Measurements from ENCODE around the gene RALA.

The RALA gene

GRCh38 chr7:39613577-39613976 is 9.8 kb upstream of the RALA start:
- DNase-seq (ENCODE audit: low spot score) = no peak

DNA sequence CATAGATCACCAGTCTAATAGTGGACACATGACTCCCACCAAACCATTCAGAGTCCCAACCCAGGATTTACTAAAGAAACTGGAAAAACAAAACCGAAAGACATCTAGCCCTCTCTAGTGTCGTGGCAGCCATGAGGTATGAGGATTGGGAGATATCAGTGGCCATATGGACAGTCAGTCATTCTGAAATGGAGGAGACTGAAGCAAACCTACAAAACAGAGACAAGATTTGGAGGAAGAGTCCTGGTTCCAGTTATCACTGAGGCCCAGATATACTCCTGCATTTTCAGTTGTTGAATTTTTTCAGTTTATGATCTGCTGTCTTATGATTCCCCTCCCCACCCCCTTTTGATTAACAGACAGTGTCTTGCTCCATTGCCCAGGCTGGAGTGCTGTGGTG is 9.1 kb upstream of the RALA start:
- DNase-seq (ENCODE audit: low spot score) = no peak

GRCh38 chr7:39615350-39615975 is 7.9 kb upstream of the RALA start:
- no peak for DNase-seq (ENCODE audit: low spot score)

- no peak for DNase-seq (ENCODE audit: low spot score)
These were observed 7.2 kb upstream of the RALA start for GRCh38 chr7:39616138-39616537.

- DNase-seq (ENCODE audit: low spot score) = no peak
These were observed 6.4 kb upstream of the RALA start for GRCh38 chr7:39617005-39617404.

- no peak for DNase-seq (ENCODE audit: low spot score)
These were observed 4.5 kb upstream of the RALA start for GRCh38 chr7:39618868-39619267.

DNA sequence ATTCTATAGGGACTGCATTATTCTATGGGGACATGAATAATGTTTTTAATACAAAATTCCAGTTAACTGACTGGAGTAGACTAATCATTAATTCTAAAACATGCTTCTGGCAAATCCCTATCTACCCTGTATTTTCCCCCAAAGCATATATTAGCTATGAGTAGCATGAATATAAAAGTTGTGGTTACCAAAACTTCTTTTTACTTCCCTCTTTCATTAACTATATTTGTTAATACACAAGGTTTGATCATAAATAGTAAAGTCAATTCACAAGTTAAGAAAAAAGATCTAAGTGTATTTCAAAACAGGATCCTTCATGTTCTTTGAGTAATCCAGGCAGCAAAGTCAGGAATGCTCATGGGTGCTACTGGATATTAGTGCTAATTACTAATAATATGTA is 2.9 kb upstream of the RALA start:
- no peak for DNase-seq (ENCODE audit: low spot score)

DNA sequence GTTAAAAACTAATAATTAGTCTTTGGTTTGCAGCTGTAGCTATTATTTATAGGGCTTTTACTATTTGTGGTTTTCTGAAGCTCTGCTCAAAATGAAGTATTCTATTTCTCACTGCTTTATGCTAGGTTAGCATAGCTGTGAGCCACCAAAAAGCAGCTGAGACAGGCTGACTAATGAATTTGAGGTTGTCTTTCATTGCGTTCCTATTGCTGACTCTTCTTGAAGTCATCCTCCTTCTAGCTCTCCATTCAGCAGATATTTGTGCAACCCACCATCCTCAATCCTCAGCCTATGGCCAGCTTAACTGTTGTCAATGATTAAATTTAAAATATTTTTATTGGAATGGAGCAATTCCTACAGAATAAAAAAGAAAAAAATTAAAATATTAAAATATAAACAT is 2.1 kb upstream of the RALA start:
- no peak for DNase-seq (ENCODE audit: low spot score)

GRCh38 chr7:39621784-39622411 is 1.5 kb upstream of the RALA start:
- no peak for DNase-seq (ENCODE audit: low spot score)

GRCh38 chr7:39622609-39623008 is 763 bp upstream of the RALA start:
- DNase-seq (ENCODE audit: low spot score) = no peak

- no peak for DNase-seq (ENCODE audit: low spot score)
These were observed 515 bp downstream of the RALA start for GRCh38 chr7:39623732-39624441.

DNA sequence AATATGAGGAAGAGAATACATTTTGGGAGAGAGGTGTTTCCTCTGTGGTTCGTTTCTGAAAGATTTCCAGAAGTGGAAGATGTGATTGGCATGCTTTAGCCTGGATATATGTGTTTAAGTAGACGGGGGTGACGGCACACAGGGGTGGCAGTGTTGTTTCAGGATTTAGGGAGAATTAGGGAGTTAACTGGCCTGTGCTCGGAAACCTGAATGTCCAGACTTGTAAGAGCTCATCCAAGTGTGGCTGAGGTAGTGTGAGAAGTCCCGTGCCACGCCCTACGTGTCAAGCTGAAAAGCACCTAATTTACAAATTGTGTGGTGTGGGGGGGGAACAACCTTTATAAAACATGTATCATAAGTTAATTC is 1.1 kb downstream of the RALA start:
- no peak for DNase-seq (ENCODE audit: low spot score)

- DNase-seq (ENCODE audit: low spot score) = no peak
These were observed 1.7 kb downstream of the RALA start for GRCh38 chr7:39624935-39625694.

GRCh38 chr7:39631736-39632308 is 8.4 kb downstream of the RALA start:
- DNase-seq (ENCODE audit: low spot score) = no peak

- DNase-seq (ENCODE audit: low spot score) = no peak
These were observed 10.4 kb downstream of the RALA start for GRCh38 chr7:39633563-39634477.

DNA sequence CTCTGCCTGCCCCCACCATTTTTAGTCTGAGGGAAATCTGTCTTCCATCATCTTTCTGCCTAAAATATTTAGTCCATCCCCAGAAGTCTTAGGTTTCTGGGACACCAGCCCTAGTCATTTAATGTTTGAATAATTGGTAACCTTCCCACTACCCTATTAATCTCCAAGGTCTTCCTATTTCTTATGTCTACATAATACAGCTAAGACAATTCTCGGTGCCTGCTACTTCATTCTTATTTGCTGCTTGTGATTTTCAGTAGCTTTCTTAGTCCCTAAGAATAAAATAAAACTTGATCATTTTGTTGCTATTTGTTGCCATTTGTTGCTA is 11.1 kb downstream of the RALA start:
- no peak for DNase-seq (ENCODE audit: low spot score)

GRCh38 chr7:39637400-39637799 is 14.0 kb downstream of the RALA start:
- DNase-seq (ENCODE audit: low spot score) = no peak

DNA sequence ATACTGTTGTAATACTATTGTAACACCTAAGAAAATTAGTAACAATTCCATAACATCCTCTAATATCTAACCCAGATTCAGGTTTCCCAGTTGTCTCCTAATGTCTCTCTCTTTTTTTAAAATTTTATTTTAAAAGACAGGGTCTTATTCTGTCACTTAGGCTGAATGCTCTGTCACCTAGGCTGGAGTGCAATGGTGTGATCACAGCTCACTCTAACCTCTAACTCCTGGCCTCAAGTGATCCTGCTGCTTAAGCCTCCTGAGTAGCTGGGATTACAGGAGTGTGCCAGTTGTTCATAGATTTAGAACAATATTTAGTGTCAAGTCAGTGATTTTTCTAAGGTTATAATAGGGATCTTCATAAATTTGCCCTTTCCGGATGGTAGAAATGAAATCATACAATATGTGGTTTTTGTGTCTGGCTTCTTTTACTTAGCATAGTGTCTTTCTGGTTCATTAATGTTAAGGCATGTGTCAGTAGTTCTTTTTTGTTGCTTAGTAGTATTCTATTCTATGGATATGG is 14.7 kb downstream of the RALA start:
- DNase-seq (ENCODE audit: low spot score) = no peak

GRCh38 chr7:39642896-39643295 is 19.5 kb downstream of the RALA start:
- DNase-seq (ENCODE audit: low spot score) = no peak

DNA sequence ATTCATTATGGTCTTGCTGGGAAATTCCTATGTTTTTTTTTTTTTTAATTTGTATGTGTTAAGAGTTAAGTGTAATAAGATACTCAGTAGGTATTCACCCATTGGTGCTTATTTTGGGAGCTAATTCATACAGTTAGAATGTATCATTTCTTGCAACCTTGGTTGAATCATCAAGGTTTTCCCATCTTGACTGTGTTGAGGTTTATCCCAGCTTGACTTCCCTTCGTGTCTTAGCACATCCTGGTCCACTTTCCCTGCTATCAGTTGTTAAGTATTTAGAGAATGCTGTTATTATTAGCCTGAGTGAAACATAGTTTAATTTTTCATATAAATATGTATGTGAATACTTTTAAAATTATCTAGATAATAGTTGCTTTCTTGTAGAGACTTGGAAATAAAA is 20.8 kb downstream of the RALA start:
- DNase-seq (ENCODE audit: low spot score) = no peak
